Ovary (tissue), 3 donors: Measurements from ENCODE around the gene TAMM41.

Experiments
- EP300 ChIP-seq: sonication (generic); formaldehyde crosslinking; IDR thresholded peaks from one replicate; pipeline ENCODE4 v1.6.1; 2017; ENCODE audit warnings: antibody characterized with exemption
- POLR2A ChIP-seq: fragments of 450-650 bp; IDR thresholded peaks from one replicate; pipeline ENCODE4 v1.6.1; 2017; ENCODE audit warnings: antibody characterized with exemption, mild to moderate bottlenecking, moderate library complexity
- TF ChIP-seq, protein P1 (sequence below), 3 donors: fragments of 450-650 bp in 2 of 3; fragments of 200-600 bp in 1 of 3; IDR thresholded peaks; one replicate each; pipeline versions ENCODE4 v1.5.1 to v1.8.0; 2016 to 2022; ENCODE audit warnings: antibody characterized with exemption in 3 of 3, mild to moderate bottlenecking in 1 of 3
- donor health status: DM: no; HTN: no; CAD: no.

- TF ChIP-seq, protein P1, sequence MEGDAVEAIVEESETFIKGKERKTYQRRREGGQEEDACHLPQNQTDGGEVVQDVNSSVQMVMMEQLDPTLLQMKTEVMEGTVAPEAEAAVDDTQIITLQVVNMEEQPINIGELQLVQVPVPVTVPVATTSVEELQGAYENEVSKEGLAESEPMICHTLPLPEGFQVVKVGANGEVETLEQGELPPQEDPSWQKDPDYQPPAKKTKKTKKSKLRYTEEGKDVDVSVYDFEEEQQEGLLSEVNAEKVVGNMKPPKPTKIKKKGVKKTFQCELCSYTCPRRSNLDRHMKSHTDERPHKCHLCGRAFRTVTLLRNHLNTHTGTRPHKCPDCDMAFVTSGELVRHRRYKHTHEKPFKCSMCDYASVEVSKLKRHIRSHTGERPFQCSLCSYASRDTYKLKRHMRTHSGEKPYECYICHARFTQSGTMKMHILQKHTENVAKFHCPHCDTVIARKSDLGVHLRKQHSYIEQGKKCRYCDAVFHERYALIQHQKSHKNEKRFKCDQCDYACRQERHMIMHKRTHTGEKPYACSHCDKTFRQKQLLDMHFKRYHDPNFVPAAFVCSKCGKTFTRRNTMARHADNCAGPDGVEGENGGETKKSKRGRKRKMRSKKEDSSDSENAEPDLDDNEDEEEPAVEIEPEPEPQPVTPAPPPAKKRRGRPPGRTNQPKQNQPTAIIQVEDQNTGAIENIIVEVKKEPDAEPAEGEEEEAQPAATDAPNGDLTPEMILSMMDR (IDR thresholded peaks at IDR 0.05): no peak
- TF ChIP-seq POLR2A (no peak), EP300 (no peak)
These were observed 922 bp upstream of the TAMM41 start for GRCh38 chr3:11847607-11848006.
